Thyroid gland (tissue), 4 donors: ENCODE measurements around the gene WDTC1.

Source experiments
- CTCF ChIP-seq, 6 experiments: fragments of 200-600 bp in 3 of 6; fragments of 450-650 bp in 3 of 6; sonication (generic) in 3 of 6; IDR thresholded peaks; one replicate each; pipeline ENCODE4 v1.5.1; 2016 to 2019; ENCODE audit warnings: antibody characterized with exemption in 6 of 6, mild to moderate bottlenecking in 2 of 6, inconsistent platforms in 1 of 6, moderate library complexity in 1 of 6
- POLR2A ChIP-seq, 2 donors: fragments of 450-650 bp; IDR thresholded peaks; one replicate each; pipeline ENCODE4 v1.6.1; 2017; ENCODE audit warnings: antibody characterized with exemption in 2 of 2, mild to moderate bottlenecking in 2 of 2, moderate library complexity in 1 of 2

- TF ChIP-seq POLR2A (IDR thresholded peaks at IDR 0.05) (no peak), CTCF (IDR thresholded peaks at IDR 0.05) (no peak)
These were observed 108.6 kb downstream of the WDTC1 start for GRCh38 chr1:27342778-27343638.
